CD4-positive, alpha-beta T cell treated with Interferon gamma for 1 hour (primary cell): ENCODE data around the gene JPT1.
"Not testable (repeated sequence)": the region's sequence is repeated elsewhere in the genome, so short reads cannot be mapped to it uniquely, and the experiment has no call there.

Experiments used
- DNase-seq: peaks from one replicate; pipeline ENCODE4 v3.0.0-alpha.2; 2020

Gene JPT1

DNA sequence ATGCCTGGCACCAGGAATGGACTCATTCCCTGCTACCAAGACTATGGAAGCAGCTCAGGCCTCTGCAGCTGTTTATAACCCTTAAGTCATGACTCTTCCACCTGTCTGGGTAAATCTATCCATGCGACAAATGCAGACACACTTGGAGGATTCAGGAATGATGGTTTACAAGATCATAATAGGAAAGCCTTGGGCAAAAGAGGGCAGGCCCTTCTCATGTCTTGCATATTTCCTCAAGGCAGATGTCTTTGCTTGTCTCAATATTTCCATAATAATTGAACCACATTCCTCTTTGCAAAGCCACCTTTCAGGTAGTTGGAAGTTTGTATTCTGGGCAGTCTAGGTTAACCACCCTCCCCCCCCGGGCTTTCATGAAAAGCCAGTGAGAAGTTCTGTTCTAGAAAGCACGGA lies 884 bp upstream of the JPT1 start:
- no peak for DNase-seq

DNA sequence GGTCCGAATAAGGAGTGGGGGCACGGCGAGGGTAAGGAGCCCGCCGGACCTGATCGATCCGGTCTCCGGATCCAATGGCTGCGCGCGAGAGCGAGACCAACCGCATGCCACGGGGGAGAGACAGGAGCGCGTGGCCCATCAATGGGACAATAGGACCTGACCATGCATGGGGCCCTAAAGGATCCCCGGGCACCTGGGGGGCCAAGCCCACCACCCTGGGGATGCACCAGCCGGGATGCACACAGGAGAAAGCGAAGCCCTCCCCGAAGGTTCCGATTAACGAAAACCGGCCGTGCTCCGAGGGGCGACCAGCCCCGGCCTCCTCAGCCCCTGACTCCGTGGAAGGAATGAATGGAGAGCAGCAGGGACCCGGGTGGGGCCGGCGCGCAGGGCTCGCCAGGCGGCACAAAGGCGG lies 525 bp downstream of the JPT1 start:
- no peak for DNase-seq

DNA sequence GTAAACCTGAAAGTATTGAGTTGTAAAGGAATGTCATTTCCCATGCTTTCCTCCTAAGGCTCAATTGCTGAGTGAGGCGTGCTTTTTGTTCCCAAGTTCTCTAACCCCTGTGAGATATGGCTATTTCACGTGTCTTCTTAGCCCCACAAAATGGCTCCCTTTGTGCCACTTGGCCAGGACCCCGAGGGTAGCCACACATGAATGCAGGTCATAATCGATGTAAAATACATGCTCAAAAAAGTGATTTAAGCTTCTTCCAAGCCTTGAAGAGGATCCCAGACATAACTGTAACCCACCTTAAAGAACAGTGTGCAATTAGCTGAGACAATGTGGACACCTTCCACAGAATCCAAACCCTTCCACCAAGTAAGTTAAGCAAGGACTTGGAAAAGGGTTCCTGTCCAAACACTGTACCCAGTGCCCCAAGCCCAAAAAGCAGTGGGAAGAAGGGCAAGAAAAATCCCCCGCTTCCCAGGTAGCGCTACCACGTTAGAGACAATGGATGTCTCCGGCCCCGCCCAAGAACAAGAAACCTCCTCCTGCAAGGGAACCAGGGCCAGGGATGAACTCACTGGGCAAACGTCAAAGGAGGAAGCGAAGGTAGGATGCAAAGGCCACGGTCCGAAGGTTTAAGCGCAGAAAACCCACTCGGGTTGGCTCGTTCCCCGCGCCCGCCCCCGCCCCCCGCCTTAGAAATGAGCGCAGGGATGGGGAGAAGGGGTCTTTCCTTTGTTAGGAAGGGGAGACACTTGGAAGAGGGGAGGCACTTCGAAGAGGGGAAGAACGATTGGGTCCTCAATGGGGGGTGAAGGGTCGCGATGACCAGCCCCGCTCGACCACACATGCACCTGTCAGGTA lies 1.2 kb downstream of the JPT1 start:
- DNase-seq, result no peak

DNA sequence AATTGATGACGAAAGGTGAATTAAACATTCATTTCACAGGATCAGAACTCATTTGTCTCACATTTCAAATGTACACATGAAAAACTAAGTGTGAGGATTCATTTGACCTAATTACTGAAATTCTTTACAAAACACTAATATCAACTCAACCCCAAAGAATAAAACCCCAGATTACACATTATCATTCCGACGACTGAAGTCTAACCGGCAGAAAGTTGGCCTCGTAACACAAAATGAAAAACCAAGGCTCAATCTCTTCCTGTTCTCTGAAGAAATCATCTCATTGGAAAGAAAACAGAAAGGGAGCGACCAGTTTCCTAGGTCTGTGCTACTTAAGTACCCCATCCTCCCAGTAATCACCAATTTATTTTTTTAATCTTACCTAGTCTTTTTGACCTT lies 1.8 kb downstream of the JPT1 start:
- DNase-seq, result no peak

DNA sequence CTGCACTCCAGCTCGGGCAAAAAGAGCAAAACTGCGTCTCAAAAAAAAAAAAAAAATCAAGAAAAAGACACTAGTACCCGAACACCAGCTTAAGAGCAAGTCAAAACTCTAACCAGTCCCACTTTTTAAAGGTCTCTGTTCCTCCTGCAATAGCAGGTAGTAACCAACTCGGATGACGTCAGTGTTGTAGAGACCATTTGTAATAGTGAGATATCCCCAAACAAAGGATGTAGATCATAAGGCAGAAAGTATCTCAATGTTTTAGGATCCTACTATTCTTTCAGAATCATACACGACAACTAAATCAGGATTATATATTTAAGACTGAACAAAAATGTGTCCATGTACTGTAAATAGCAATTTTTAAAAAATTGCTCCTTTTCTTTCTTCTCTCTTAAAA lies 2.4 kb downstream of the JPT1 start:
- DNase-seq, result no peak

DNA sequence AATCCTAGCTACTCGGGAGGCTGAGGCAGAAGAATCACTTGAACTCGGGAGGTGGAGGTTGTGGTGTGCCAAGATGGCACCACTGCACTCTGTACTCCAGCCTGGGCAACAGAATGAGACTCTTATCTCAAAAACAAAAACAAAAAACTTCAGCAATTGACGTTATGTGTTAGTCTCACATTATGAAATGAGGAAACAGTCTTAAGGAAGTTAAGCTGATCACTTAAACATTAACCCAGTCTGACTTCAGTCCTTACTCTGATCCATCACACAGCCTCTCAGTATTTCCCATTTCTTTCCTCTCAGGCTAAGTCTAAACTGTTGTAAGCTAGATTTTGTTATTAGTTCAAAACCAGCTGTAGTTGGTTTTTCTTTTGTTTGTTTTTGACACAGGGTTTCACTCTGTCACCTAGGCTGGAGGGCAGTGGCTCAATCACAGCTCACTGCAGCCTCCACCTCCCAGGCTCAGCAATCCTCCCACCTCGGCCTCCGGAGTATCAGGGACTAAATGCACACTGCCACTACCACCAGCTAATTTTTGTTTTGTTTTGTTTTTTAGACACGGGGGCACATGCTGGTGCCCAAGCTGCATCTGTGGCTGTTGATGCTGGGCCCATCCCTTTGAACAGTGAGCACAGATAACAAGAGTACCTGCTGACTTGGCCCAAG lies 6.3 kb downstream of the JPT1 start:
- DNase-seq, result no peak

DNA sequence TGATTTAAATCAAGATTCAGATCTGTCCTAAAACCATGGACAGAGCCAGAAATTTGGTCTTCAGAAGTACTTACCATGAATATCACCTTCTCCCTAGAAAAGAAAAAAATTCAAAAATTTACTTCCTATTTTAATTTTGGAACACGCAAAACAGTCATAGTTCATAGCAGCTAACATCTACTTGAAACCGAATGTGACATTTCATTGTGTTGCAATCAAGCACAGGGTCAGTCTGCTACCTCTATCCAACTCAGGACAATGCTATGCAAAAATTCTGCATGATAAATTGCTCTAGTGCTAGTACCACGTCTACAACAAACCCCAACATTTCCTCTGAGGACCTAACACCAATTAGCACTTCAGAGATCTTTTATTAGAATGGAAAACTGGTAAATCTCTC lies 7.7 kb downstream of the JPT1 start:
- DNase-seq, result no peak

DNA sequence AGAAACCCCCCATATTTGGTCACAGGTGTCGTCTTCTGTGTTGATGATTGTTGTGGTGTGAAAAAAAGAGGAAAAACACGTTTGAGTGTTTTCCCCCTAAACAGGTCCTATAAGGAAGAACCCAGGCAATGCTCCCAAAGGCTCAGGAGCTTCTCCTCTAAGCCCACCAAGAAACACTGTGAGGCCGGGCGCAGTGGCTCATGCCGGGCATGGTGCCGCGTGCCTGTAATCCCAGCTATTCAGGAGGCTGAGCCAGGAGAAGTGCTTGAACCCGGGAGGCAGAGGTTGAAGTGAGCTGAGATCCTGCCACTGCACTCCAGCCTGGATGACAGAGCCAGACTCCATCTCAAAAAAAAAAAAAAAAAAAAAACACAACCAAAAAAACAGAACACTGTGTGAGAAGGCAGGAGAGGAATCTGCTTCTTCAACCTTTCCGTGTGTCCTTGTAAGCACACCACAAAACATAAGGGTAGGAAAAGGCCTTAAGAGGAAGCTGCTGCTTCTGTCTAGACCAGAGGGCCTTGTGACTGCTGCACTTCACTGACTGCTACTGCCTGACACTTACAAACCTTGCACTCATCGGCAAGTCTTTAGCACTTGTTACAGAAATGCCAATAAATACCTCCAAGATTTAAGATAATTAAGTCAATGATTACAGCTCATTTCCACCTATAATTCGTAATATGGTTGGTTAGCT lies 9.3 kb downstream of the JPT1 start:
- DNase-seq, result no peak

DNA sequence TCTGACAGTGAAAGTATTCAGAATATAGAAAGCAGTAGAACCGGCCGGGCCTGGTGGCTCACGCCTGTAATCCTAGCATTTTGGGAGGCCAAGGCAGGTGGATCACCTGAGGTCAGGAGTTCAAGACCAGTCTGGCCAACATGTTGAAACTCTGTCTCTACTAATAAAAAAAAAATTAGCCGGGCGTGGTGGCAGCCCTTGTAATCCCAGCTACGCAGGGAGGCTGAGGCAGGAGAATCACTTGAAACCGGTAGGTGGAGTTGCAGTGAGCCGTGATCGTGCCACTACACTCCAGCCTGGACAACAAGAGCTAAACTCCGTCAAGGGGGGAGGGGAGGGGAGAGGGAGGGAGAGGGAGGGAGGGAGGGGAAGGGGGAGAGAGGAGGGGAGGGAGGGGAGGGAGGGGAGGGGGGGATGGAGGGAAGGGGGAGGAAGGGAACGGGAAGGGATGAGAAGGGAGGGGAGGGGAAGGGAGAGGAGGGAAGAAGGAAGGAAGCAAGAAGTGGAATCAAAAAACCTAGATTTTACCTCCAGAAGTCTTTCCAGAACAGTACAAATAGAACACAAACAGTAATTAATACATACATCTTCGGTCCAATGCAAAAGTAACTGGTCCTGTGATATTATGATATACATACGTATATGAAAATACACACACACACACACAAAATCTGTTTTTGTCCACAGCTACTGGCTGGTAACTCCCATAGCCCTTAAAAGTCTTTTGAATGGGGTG lies 11.9 kb downstream of the JPT1 start:
- no peak for DNase-seq

DNA sequence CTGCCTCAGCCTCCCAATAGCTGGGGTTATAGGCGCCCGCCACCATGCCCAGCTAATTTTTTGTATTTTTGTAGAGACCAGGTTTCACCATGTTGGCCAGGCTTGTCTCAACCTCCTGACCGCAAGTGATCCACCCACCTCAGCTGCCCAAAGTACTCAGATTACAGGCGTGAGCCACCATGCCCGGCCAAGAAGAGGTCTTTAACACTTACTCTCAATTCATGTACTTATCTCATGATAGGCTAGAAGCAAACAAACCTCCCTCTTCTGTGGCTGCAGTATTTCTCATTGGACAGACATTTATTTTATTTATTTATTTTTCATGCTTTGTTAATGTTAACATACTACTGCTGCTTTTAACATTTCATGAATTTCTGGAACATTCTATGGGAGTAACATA lies 15.8 kb downstream of the JPT1 start:
- DNase-seq, result no peak

DNA sequence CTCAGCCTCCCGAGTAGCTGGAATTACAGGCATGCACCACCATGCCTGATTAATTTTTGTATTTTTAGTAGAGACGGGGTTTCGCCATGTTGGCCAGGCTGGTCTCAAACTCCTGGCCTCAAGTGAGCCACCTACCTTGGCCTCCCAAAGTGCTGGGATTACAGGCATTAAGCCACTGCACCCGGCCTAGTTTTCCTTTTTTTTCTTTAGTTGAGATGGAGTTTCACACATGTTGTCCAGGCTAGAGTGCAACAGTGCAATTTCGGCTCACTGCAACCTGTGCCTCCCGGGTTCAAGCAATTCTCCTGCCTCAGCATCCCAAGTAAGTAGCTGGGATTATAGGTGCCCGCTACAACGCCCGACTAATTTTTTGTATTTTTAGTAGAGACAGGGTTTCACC lies 16.6 kb downstream of the JPT1 start:
- not testable (repeated sequence) for DNase-seq

DNA sequence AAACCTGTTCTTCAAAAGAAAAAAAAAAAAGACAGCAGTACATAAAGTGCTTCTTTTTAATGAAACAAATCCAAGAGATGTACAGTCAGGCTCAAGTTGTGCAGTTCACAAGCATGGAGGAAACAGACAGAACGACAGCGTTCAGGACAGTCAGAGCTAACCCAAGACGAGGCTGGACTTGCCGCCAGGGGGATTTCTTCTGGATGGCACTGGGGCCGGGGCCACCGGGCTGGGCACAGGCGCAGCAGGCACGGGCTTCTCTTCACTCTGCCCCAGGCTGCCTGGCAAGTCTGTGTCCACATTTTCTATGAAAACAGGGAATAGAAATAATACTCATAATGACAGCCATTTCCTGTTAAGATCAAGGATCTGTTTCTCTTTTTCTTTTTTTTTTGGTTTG lies 18.4 kb downstream of the JPT1 start:
- no peak for DNase-seq

DNA sequence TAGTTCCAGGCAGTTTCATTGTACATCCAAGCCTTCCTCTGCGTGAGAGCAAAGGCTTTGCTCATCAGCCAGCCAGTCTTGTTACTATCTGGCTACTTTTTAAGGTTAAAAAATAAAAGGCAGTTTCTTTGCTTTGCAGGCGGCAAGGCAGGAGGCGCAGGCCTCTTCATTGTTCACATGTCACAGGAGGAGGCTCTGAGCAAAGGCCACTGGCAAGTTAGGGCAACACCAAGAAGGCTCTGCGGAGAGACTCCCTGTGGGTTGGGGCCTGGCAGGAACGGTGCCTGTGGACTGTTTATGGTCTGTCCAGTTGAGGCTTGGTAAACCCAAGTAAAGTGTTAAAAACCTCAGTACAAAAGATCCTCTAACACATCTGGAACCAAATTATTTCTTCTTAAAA lies 18.9 kb downstream of the JPT1 start:
- no peak for DNase-seq

DNA sequence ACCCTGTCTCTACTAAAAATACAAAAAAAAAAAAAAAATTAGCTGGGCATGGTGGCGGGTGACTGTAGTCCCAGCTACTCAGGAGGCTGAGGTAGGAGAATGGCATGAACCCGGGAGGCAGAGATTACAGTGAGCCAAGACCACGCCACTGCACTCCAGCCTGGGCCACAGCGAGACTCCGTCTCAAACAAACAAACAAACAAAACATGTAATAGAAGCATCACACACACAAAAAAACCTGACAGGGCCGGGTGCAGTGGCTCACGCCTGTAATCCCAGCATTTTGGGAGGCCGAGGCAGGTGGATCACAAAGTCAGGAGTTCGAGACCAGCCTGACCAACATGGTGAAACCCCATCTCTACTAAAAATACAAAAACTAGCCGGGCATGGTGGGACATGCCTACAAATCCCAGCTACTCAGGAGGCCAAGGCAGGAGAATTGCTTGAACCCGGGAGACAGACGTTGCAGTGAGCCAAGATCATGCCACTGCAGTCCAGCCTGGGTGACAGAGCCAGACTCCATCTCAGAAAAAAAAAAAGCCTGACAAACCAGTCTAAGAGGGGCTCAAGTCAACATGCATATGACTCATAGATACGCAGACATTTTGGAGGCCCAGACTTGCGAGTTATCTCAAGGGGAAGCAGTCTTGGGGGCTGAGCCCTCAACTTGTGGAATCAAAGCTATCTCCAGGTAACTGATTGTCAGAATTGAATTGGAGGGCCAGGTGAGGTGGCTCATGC lies 20.5 kb downstream of the JPT1 start:
- not testable (repeated sequence) for DNase-seq

DNA sequence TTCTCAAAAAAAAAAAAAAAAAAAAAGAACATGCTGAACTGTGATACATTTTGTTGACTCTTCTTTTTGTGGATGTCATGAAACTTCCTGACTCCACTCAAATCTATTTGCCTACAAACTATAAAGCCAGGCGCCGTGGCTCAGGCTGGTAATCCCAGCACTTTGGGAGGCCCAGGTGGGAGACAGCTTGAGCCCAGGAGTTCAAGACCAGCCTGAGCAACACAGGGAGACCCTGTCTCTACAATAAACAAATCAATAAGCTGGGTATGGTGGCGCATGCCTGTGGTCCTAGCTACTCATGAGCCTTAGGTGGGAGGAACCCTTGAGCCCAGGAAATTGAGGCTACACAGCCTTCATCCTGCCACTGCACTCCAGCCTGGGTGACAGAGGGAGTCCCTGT lies 21.3 kb downstream of the JPT1 start:
- DNase-seq, result no peak

DNA sequence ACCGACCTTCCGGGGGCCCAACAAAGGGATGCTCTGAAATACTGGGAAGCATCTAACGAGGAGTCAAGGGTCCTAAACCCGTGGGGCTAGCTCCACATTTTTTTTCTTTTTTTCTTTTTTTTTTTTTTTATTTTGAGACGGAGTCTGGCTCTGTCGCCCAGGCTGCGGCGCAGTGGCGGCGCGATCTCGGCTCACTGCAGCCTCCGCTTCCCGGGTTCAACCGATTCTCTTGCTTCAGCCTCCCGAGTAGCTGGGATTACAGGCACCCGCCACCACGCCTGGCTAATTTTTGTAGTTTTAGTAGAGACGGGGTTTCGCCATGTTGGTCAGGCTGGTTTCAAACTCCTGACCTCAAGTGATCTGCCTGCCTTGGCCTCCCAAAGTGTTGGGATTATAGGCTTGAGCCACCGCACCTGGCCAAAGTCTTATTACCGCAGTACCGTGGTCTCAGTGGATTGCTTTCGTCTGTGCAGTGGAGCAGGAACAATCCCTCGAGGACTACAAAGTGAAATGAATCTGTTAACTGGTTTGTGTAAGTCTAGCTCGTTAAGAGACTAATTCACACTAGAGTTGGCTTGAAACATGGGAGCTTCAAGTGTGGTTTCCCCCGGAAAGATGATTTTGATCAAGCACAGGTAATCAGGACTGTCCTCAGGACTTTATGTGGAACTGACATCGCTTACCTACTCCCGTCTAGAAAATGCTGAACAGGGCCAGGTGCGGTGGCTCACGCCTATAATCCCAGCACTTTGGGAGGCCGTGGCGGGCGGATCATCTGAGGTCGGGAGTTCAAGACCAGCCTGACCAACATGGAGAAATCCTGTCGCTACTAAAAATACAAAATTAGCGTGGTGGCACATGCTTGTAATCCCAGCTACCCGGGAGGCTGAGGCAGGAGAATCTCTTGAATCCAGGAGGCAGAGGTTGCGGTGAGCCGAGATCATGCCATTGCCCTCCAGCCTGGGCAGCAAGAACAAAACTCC lies 22.0 kb downstream of the JPT1 start:
- DNase-seq, result not testable (repeated sequence)

DNA sequence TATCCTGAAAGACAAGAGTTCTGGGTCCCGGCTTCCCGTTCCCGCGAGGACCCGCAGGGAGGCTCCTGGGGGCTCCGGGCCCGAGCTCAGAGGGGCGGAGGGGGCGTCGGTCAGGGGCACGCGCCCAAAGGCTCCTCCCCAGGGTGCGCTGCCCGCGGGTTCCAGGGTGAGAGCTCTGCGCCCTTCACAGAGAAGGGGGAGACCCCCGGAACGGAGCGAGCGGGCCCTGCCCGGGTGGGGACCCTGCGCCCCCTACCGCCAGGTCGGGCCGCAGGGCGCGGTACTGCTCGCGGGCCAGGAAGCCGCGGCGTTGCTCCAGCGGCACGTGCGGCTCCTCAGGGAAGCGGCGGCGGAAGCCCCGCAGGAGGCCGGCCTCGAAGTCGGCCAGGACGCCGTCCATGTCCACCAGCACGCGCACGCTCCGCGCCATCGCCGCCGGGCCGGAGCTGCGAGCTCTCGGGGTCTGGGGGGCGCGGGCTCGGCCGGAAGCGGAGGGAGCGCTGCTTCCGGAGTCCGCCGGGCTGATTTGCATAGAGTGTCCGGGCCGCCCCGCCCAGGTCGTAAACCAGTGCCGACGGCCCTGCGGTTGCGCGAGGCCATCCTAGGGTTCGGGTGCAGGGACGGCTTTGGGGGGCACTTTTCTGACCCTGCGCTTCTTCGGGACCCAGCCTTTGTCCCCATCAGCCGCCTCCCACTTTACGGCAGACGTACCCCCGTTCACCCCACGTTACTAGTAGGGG lies 22.9 kb downstream of the JPT1 start, which contains the start of gene NT5C:
Gene NT5C, minus strand, starts transcription at position 465 of the 740 bp plus-strand sequence. Its CDS starts 35 bp downstream, at position 430.
- peak; percentile 58 for DNase-seq

DNA sequence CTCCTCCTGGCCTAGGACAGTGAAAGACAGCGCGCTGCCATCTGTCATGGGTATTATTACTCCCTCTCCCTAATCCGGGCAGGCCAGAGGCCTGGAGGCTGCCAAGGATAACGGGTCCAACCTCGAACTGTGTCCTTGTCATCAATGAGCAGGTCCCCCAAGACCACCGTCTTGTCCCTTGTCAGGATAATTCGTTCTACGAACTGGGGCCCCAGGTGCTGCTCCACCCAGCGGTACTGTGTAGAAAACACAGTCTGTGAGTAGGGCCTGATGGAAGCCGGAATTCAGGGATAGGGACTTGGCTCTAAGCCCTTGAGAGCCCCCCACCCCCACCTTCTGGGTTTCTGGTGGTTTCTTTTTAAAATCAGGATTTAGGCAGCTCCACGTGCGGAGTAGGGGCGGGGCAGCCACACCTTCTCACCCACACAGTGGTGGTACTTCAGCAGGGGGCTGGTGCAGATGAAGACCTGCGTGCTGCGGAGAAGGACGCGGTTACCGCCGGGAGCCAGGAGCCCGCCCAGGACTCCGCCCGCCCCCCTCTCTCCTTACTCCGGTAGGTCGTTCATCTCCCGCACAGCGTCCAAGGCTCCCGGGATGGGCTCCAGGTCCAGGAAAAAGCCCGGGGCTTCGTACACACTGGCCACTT lies 23.6 kb downstream of the JPT1 start:
- DNase-seq, result peak; percentile 27

DNA sequence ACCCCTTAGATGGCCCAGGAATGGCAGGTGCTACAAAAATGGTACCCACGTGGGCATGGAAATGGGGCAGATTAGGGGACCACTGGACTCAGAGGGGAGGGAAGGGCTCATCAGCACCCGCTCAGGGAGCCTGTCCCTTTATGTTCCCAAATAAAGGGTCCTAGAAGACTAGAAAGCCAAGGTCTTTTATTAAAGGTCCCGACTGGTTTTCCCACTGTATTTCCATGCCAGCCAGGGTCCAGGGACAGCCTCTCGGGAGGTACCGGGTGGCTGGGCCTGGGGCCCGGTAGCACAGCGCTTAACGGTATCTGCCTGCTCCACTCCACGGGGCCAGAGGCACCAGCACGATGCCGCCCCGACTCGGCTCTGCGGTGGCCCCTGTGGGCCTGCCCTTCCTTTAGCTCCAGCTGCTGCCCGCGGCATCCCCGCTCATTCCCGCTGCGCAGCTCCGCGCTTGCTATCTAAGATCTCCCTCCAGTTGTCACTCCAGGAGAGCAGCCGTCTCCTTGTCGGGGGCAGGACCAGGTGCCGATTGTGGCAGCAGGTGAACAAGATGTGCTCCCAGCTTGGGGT lies 24.2 kb downstream of the JPT1 start:
- no peak for DNase-seq
